Skeletal muscle tissue (tissue), 4 donors: Measurements from ENCODE around the gene GATD1. TPM values are rescaled to one million over a fixed set of nuclear protein-coding genes. Genes with fewer than 3 reads are reported as not detected.
A peak's percentile ranks its signal among the peaks of the same experiment; 100 is the strongest.

Experiments used
- H3K27ac ChIP-seq: one replicate; pipeline ENCODE4 v1.7.0; 2013; ENCODE audit warnings: mild to moderate bottlenecking, low read depth, low read length, inconsistent platforms
- H3K27me3 ChIP-seq, 3 donors: one replicate each; pipeline ENCODE4 v1.7.0; 2013; ENCODE audit warnings: low read length in 3 of 3; ENCODE audit not compliant: control insufficient read depth in 3 of 3, insufficient read depth in 3 of 3
- H3K36me3 ChIP-seq, 3 donors: one replicate each; pipeline ENCODE4 v1.7.0; 2013; ENCODE audit warnings: low read length in 3 of 3; ENCODE audit not compliant: control insufficient read depth in 3 of 3, insufficient read depth in 3 of 3
- H3K4me1 ChIP-seq, 3 donors: one replicate each; pipeline ENCODE4 v1.7.0; 2013; ENCODE audit warnings: low read length in 3 of 3, mild to moderate bottlenecking in 3 of 3; ENCODE audit not compliant: control insufficient read depth in 3 of 3, insufficient read depth in 3 of 3
- H3K4me3 ChIP-seq, 3 donors: one replicate each; pipeline ENCODE4 v1.7.0; 2013; ENCODE audit warnings: low read length in 3 of 3
- H3K9ac ChIP-seq, 3 donors: one replicate each; pipeline ENCODE4 v1.7.0; 2013; ENCODE audit warnings: low read length in 3 of 3, mild to moderate bottlenecking in 3 of 3, moderate library complexity in 2 of 3, low read depth in 1 of 3
- H3K9me3 ChIP-seq, 3 donors: one replicate each; pipeline ENCODE4 v1.7.0; 2013; ENCODE audit warnings: low read length in 3 of 3; ENCODE audit not compliant: control insufficient read depth in 3 of 3
- total RNA-seq: library from RNA; depleted of rRNA; stranded (reverse); fragments of >200 nt; gene quantifications from one replicate; pipeline ENCODE4 v1.2.3, GENCODE V29; 2014
- donor health status: Osteomylitis.

The GATD1 gene
- total RNA-seq, 1 donor from 2014 or later: 14.6 TPM

- no peaks in the 10 kb centered on the region for H3K9me3 ChIP-seq
- no peak overlapping the region for H3K4me3 ChIP-seq
- H3K9ac ChIP-seq: peak overlapping the region in 2 of 3 donors; percentile 22 to 99
- no peaks in the 10 kb centered on the region for H3K27me3 ChIP-seq
- peaks cover 29 to 43% (median 35%) of the 10 kb centered on the region in 3 donors for H3K4me1 ChIP-seq
- peak overlapping the region; percentile 38 for H3K27ac ChIP-seq
- peaks cover 26 to 31% (median 27%) of the 10 kb centered on the region in 3 donors for H3K36me3 ChIP-seq
Measured at GRCh38 chr11:812390-812789, 35.1 kb upstream of the GATD1 start.

GRCh38 chr11:811446-812245, 34.4 kb upstream of the GATD1 start:
- peak overlapping the region; percentile 78 for H3K27ac ChIP-seq
- H3K9me3 ChIP-seq: no peaks in the 10 kb centered on the region
- H3K27me3 ChIP-seq: no peaks in the 10 kb centered on the region
- H3K36me3 ChIP-seq: peaks cover 26 to 31% (median 27%) of the 10 kb centered on the region in 3 donors
- H3K4me3 ChIP-seq: peak overlapping the region; percentile 41 to 94 (median 88)
- peaks cover 29 to 43% (median 35%) of the 10 kb centered on the region in 3 donors for H3K4me1 ChIP-seq
- H3K9ac ChIP-seq: peak overlapping the region in 2 of 3 donors; percentile 99

- Histone ChIP-seq H3K27me3 (no peaks in the 10 kb centered on the region), H3K9me3 (no peaks in the 10 kb centered on the region), H3K4me1 (peaks cover 33 to 43% (median 38%) of the 10 kb centered on the region in 3 donors), H3K36me3 (peaks cover 26 to 31% (median 27%) of the 10 kb centered on the region in 3 donors), H3K4me3 (peak overlapping the region; percentile 88 to 99 (median 94)), H3K27ac (peak overlapping the region; percentile 98), H3K9ac (peak overlapping the region; percentile 99 to 100 (median 99))
Measured at GRCh38 chr11:810040-810567, 32.8 kb upstream of the GATD1 start.

GRCh38 chr11:809287-810039, 32.2 kb upstream of the GATD1 start, which contains the start of gene RPLP2:
Gene RPLP2 (plus strand): TSS chr11:809967. CDS start chr11:810235, 268 bp downstream.
- peak within 1 kb of the TSS; percentile 98 for H3K27ac ChIP-seq
- H3K36me3 ChIP-seq: peaks cover 26 to 28% (median 27%) of the 10 kb centered on the region in 3 donors
- peak within 1 kb of the TSS; percentile 88 to 99 (median 94) for H3K4me3 ChIP-seq
- H3K27me3 ChIP-seq: no peaks in the 10 kb centered on the region
- peak within 1 kb of the TSS; percentile 99 to 100 (median 99) for H3K9ac ChIP-seq
- no peaks in the 10 kb centered on the region for H3K9me3 ChIP-seq
- peaks cover 37 to 47% (median 42%) of the 10 kb centered on the region in 3 donors for H3K4me1 ChIP-seq

- Histone ChIP-seq H3K4me1 (peaks cover 45 to 55% (median 50%) of the 10 kb centered on the region in 3 donors), H3K4me3 (peak overlapping the region; percentile 88 to 99 (median 94)), H3K27me3 (no peaks in the 10 kb centered on the region), H3K36me3 (peaks cover 25% of the 10 kb centered on the region in 3 donors), H3K27ac (peak overlapping the region; percentile 98), H3K9ac (peak overlapping the region; percentile 99 to 100 (median 99)), H3K9me3 (no peaks in the 10 kb centered on the region)
Measured at GRCh38 chr11:808427-809286, 31.4 kb upstream of the GATD1 start.

GRCh38 chr11:804599-804964, 27.3 kb upstream of the GATD1 start:
- Histone ChIP-seq H3K9me3 (no peaks in the 10 kb centered on the region), H3K9ac (peak overlapping the region; percentile 69 to 79 (median 72)), H3K27ac (no peak overlapping the region)

GRCh38 chr11:803770-804598, 26.7 kb upstream of the GATD1 start:
- Histone ChIP-seq H3K4me3 (peak overlapping the region; percentile 68 to 74 (median 73)), H3K9ac (peak overlapping the region; percentile 69 to 79 (median 72)), H3K27me3 (no peaks in the 10 kb centered on the region), H3K9me3 (no peaks in the 10 kb centered on the region), H3K36me3 (peaks cover 9 to 38% (median 17%) of the 10 kb centered on the region in 3 donors), H3K4me1 (peaks cover 22 to 28% (median 24%) of the 10 kb centered on the region in 3 donors), H3K27ac (no peak overlapping the region)

More at GRCh38 chr11:804599-804964, 27.3 kb upstream of the GATD1 start:
- Histone ChIP-seq H3K36me3 (peaks cover 9 to 32% (median 17%) of the 10 kb centered on the region in 3 donors), H3K4me3 (peak overlapping the region; percentile 68 to 74 (median 73)), H3K4me1 (peaks cover 22 to 34% (median 24%) of the 10 kb centered on the region in 3 donors), H3K27me3 (no peaks in the 10 kb centered on the region)

GRCh38 chr11:803467-803742, 26.1 kb upstream of the GATD1 start:
- H3K4me3 ChIP-seq: no peak overlapping the region
- H3K36me3 ChIP-seq: peaks cover 9 to 38% (median 17%) of the 10 kb centered on the region in 3 donors
- H3K27me3 ChIP-seq: no peaks in the 10 kb centered on the region
- H3K9ac ChIP-seq: no peak overlapping the region
- H3K9me3 ChIP-seq: no peaks in the 10 kb centered on the region
- H3K4me1 ChIP-seq: peaks cover 17 to 24% (median 19%) of the 10 kb centered on the region in 3 donors
- no peak overlapping the region for H3K27ac ChIP-seq
